ENCODE measurements around the gene RAPGEF4.

Gene RAPGEF4

GRCh38 chr2:172735582-172736423, at the start of gene RAPGEF4:
RAPGEF4 (plus strand) TSS chr2:172735845; CDS start chr2:172735984, 139 bp downstream.
- in situ Hi-C loops (cut with MboI; ENCODE audit: low sequenced_read_pairs): no loop called here

GRCh38 chr2:172693037-172693436, 42.6 kb upstream of the RAPGEF4 start:
- in situ Hi-C loops (cut with MboI; ENCODE audit: low sequenced_read_pairs): no loop called here

GRCh38 chr2:172693529-172694455, 41.9 kb upstream of the RAPGEF4 start:
- in situ Hi-C loops (cut with MboI; ENCODE audit: low sequenced_read_pairs): no loop called here

- in situ Hi-C loops (cut with MboI; ENCODE audit: low sequenced_read_pairs): no loop called here
Measured at GRCh38 chr2:172697296-172697695, 38.3 kb upstream of the RAPGEF4 start.

- in situ Hi-C loops (cut with MboI; ENCODE audit: low sequenced_read_pairs): no loop called here
Measured at GRCh38 chr2:172698041-172698863, 37.4 kb upstream of the RAPGEF4 start.

GRCh38 chr2:172701250-172701649, 34.4 kb upstream of the RAPGEF4 start:
- in situ Hi-C loops (cut with MboI; ENCODE audit: low sequenced_read_pairs): loop anchor here (25.0 kb wide), 1 partner anchor 539 kb away; no protein-coding TSS in a partner anchor

- in situ Hi-C loops (cut with MboI; ENCODE audit: low sequenced_read_pairs): loop anchor here (25.0 kb wide), 1 partner anchor 540 kb away; no protein-coding TSS in a partner anchor
Measured at GRCh38 chr2:172702451-172702850, 33.2 kb upstream of the RAPGEF4 start.

GRCh38 chr2:172704072-172704936, 31.3 kb upstream of the RAPGEF4 start:
- in situ Hi-C loops (cut with MboI; ENCODE audit: low sequenced_read_pairs): loop anchor here (25.0 kb wide), 1 partner anchor 542 kb away; no protein-coding TSS in a partner anchor

- in situ Hi-C loops (cut with MboI; ENCODE audit: low sequenced_read_pairs): loop anchor here (25.0 kb wide), 1 partner anchor 543 kb away; no protein-coding TSS in a partner anchor
Measured at GRCh38 chr2:172705352-172705751, 30.3 kb upstream of the RAPGEF4 start.

GRCh38 chr2:172708247-172708646, 27.4 kb upstream of the RAPGEF4 start:
- in situ Hi-C loops (cut with MboI; ENCODE audit: low sequenced_read_pairs): loop anchor here (25.0 kb wide), 1 partner anchor 546 kb away; no protein-coding TSS in a partner anchor

- in situ Hi-C loops (cut with MboI; ENCODE audit: low sequenced_read_pairs): loop anchor here (25.0 kb wide), 1 partner anchor 547 kb away; no protein-coding TSS in a partner anchor
Measured at GRCh38 chr2:172709566-172710291, 25.9 kb upstream of the RAPGEF4 start.

GRCh38 chr2:172710584-172711047, 25.0 kb upstream of the RAPGEF4 start:
- in situ Hi-C loops (cut with MboI; ENCODE audit: low sequenced_read_pairs): loop anchor here (25.0 kb wide), 1 partner anchor 548 kb away; no protein-coding TSS in a partner anchor

- in situ Hi-C loops (cut with MboI; ENCODE audit: low sequenced_read_pairs): loop anchor here (25.0 kb wide), 1 partner anchor 549 kb away; no protein-coding TSS in a partner anchor
Measured at GRCh38 chr2:172711110-172711509, 24.5 kb upstream of the RAPGEF4 start.

- in situ Hi-C loops (cut with MboI; ENCODE audit: low sequenced_read_pairs): loop anchor here (25.0 kb wide), 1 partner anchor 550 kb away; no protein-coding TSS in a partner anchor
Measured at GRCh38 chr2:172712251-172712650, 23.4 kb upstream of the RAPGEF4 start.

- in situ Hi-C loops (cut with MboI; ENCODE audit: low sequenced_read_pairs): loop anchor here (25.0 kb wide), 1 partner anchor 551 kb away; no protein-coding TSS in a partner anchor
Measured at GRCh38 chr2:172713365-172713875, 22.2 kb upstream of the RAPGEF4 start.

GRCh38 chr2:172722481-172722880, 13.2 kb upstream of the RAPGEF4 start:
- in situ Hi-C loops (cut with MboI; ENCODE audit: low sequenced_read_pairs): loop anchor here (25.0 kb wide), 1 partner anchor 560 kb away; no protein-coding TSS in a partner anchor

GRCh38 chr2:172723286-172723685, 12.4 kb upstream of the RAPGEF4 start:
- in situ Hi-C loops (cut with MboI; ENCODE audit: low sequenced_read_pairs): loop anchor here (25.0 kb wide), 1 partner anchor 561 kb away; no protein-coding TSS in a partner anchor

GRCh38 chr2:172724724-172725123, 10.9 kb upstream of the RAPGEF4 start:
- in situ Hi-C loops (cut with MboI; ENCODE audit: low sequenced_read_pairs): loop anchor here (25.0 kb wide), 1 partner anchor 562 kb away; no protein-coding TSS in a partner anchor

Data from HL-60/S4 treated with phorbol 12-myristate 13-acetate at 8.2 ng/mL for 4 days and 3 days (cell line).